SU-DHL-6 (cell line): ENCODE data around the gene GRM8.

Experiments
- EZH2phosphoT487 ChIP-seq: fragments of 200-600 bp; sonication (generic), shearing (Covaris generic); conservative IDR thresholded peaks from 2 replicates; pipeline ENCODE4 v1.6.1; 2018; ENCODE audit warnings: mild to moderate bottlenecking, antibody characterized with exemption, low read length, moderate library complexity, mixed read lengths
- TF ChIP-seq, protein P1 (sequence below): fragments of 200-600 bp; sonication (generic); IDR thresholded peaks from one replicate; pipeline ENCODE4 v1.5.1; 2017; ENCODE audit warnings: antibody characterized with exemption, mild to moderate bottlenecking, low read length, moderate library complexity; ENCODE audit not compliant: insufficient read depth, poor library complexity, severe bottlenecking

DNA sequence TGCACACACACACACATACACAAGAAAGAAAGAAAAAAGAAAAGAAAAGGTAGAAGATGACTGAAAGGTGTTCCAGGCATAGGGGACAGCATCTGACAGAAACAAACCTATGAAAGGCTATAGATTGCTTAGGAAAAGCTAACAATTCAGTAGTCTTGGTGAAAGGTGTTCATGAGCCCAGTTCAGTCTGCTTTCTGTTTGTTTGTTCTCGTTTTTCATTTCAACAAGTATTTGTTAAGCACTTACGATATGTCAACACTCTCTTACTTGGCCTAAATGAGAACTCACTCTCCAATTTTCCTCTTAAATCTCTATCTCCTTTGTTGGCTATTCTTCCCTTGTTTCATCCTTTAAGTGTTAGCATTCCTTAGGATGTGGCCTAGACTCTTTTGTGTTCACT, 133.2 kb downstream of the GRM8 start:
- TF ChIP-seq, protein P1, sequence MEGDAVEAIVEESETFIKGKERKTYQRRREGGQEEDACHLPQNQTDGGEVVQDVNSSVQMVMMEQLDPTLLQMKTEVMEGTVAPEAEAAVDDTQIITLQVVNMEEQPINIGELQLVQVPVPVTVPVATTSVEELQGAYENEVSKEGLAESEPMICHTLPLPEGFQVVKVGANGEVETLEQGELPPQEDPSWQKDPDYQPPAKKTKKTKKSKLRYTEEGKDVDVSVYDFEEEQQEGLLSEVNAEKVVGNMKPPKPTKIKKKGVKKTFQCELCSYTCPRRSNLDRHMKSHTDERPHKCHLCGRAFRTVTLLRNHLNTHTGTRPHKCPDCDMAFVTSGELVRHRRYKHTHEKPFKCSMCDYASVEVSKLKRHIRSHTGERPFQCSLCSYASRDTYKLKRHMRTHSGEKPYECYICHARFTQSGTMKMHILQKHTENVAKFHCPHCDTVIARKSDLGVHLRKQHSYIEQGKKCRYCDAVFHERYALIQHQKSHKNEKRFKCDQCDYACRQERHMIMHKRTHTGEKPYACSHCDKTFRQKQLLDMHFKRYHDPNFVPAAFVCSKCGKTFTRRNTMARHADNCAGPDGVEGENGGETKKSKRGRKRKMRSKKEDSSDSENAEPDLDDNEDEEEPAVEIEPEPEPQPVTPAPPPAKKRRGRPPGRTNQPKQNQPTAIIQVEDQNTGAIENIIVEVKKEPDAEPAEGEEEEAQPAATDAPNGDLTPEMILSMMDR = no peak
- TF ChIP-seq EZH2phosphoT487 = no peak
